Testis (tissue), 2 donors: ENCODE results near the gene SIL1.

Source experiments
- POLR2A ChIP-seq: fragments of 450-650 bp; IDR thresholded peaks from one replicate; pipeline ENCODE4 v1.6.1; 2017; ENCODE audit warnings: antibody characterized with exemption, mild to moderate bottlenecking, moderate library complexity
- TF ChIP-seq, protein P1 (sequence below), 3 experiments: fragments of 450-650 bp in 2 of 3; fragments of 200-600 bp in 1 of 3; sonication (generic) in 1 of 3; IDR thresholded peaks; one replicate each; pipeline ENCODE4 v1.5.1; 2016 to 2019; ENCODE audit warnings: antibody characterized with exemption in 3 of 3, mild to moderate bottlenecking in 2 of 3, moderate library complexity in 1 of 3

DNA sequence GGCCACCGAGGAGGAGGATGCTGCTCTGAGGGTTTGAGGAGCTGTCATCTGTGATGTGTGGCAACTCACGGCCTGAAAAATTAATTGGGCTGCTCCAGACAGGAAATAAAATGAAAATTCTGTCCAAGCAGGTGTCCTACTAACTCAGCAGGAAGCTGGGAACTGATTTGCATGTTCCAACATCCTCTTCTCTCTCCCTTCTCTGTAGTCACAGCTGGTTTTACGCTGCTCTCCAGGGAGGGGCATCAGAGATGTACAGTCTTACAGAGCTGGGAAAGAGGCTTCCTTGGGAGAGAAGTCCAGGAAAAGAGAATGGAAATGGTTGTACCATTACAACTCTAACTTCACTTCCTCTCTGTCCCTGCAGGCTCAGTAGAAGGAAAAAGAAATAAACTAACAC lies 24.2 kb upstream of the SIL1 start:
- TF ChIP-seq POLR2A: no peak
- TF ChIP-seq, protein P1, sequence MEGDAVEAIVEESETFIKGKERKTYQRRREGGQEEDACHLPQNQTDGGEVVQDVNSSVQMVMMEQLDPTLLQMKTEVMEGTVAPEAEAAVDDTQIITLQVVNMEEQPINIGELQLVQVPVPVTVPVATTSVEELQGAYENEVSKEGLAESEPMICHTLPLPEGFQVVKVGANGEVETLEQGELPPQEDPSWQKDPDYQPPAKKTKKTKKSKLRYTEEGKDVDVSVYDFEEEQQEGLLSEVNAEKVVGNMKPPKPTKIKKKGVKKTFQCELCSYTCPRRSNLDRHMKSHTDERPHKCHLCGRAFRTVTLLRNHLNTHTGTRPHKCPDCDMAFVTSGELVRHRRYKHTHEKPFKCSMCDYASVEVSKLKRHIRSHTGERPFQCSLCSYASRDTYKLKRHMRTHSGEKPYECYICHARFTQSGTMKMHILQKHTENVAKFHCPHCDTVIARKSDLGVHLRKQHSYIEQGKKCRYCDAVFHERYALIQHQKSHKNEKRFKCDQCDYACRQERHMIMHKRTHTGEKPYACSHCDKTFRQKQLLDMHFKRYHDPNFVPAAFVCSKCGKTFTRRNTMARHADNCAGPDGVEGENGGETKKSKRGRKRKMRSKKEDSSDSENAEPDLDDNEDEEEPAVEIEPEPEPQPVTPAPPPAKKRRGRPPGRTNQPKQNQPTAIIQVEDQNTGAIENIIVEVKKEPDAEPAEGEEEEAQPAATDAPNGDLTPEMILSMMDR (IDR thresholded peaks at IDR 0.05): no peak
